Activated CD8-positive, alpha-beta T cell treated with anti-CD3 and anti-CD28 coated beads, Interleukin-2, amount 10 ng/mL, durations not matched to agents 7 days and 5 days (primary cell): Measurements from ENCODE around the gene IFI27. TPM values are rescaled to one million over a fixed set of nuclear protein-coding genes. Genes with fewer than 3 reads are reported as not detected.
A peak's percentile ranks its signal among the peaks of the same experiment; 100 is the strongest.
"Not testable (repeated sequence)": the region's sequence is repeated elsewhere in the genome, so short reads cannot be mapped to it uniquely, and the experiment has no call there.

Experiments used
- ATAC-seq: fragments of 150-1000 bp; cut with Tn5 transposase; one replicate; pipeline ENCODE4 v1.10.0; 2021; ENCODE audit warnings: moderate library complexity
- CTCF ChIA-PET: fragments of 350-600 bp; sonication (Branson Sonifier 250); formaldehyde crosslinking; loops from one replicate; lab custom pipeline; 2021; ENCODE audit warnings: antibody characterized with exemption; lab: Charles Lee
- POLR2A ChIA-PET: fragments of 350-600 bp; sonication (Branson Sonifier 250); formaldehyde crosslinking; loops from one replicate; lab custom pipeline; 2021; ENCODE audit warnings: antibody characterized with exemption; lab: Charles Lee
- DNase-seq: peaks from one replicate; pipeline ENCODE4 v3.0.0-alpha.2; 2020
- H3K27ac Mint-ChIP-seq: one replicate; pipeline ENCODE4 v1.8.0; 2021; ENCODE audit warnings: mild to moderate bottlenecking, mixed read lengths
- H3K27me3 Mint-ChIP-seq: one replicate; pipeline ENCODE4 v1.8.0; 2021; ENCODE audit warnings: low read depth, mixed read lengths
- H3K36me3 Mint-ChIP-seq: one replicate; pipeline ENCODE4 v1.8.0; 2021; ENCODE audit warnings: low read depth, mixed read lengths
- H3K4me1 Mint-ChIP-seq: one replicate; pipeline ENCODE4 v1.8.0; 2021; ENCODE audit warnings: low read depth, mixed read lengths
- H3K4me3 Mint-ChIP-seq: one replicate; pipeline ENCODE4 v1.8.0; 2021; ENCODE audit warnings: mild to moderate bottlenecking, mixed read lengths
- H3K9me3 Mint-ChIP-seq: one replicate; pipeline ENCODE4 v1.8.0; 2022; ENCODE audit warnings: mixed read lengths; ENCODE audit not compliant: insufficient read depth
- total RNA-seq, 2 experiments: library from RNA; stranded (reverse); gene quantifications; one replicate each; pipeline ENCODE4 v1.2.3, GENCODE V29; 2021

The IFI27 gene
- total RNA-seq: 100 to 1,000 TPM; 116 to 129 TPM

GRCh38 chr14:94110552-94111181 is at the start of gene IFI27:
TSS of gene IFI27 (plus strand) at chr14:94110736.
- DNase-seq: no peak
- Mint-ChIP-seq H3K4me1 (peaks cover 40% of the 10 kb centered on the region), H3K4me3 (peak within 1 kb of the TSS; percentile 60), H3K36me3 (peaks cover 10% of the 10 kb centered on the region), H3K27ac (peak within 1 kb of the TSS; percentile 64), H3K27me3 (no peaks in the 10 kb centered on the region), H3K9me3 (no peaks in the 10 kb centered on the region)
- ATAC-seq: no peak
- POLR2A ChIA-PET: no interaction called here
- CTCF ChIA-PET: interaction anchor here (1.1 kb wide), 2 partner anchors 21 to 26 kb away, joined by 3 to 4 read pairs; no protein-coding TSS in a partner anchor

DNA sequence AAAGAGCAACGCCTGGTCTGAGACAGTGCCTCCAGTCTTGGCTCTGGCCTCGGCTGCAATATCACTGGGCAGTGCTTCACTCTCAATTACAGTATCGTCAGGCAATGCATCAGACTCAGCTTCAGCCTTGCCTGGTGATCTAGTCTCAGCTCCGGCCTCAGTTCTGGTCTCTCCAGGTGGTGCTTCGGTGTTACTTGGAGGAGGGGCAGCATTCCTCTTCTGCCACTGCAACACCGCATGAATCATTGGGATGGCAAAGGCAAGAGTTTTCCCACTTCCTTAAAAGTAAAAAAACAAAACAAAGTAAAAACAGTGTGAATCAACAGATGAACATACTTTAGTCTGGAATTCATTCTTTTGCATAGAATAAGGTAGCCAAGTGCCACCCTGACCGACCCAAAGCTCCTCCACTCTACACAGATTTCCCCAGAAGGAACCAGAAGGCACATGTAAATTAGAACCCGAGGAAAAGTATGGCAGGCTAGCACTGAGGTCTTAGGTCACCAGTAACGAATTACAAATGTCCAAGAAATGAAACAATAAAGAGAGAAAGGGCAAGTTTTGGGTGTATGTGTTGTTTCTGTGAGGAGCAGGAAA is 48.1 kb upstream of the IFI27 start:
- ChIA-PET POLR2A (no interaction called here), CTCF (interaction anchor here (1.0 to 1.1 kb wide), 2 partner anchors 70 to 123 kb away, joined by 3 read pairs; no protein-coding TSS in a partner anchor)
- peak overlapping the region; percentile 28 for H3K27ac Mint-ChIP-seq
- no peak for DNase-seq
- ATAC-seq: no peak
- H3K4me3 Mint-ChIP-seq: no peak overlapping the region
- peaks cover 2% of the 10 kb centered on the region for H3K9me3 Mint-ChIP-seq
- H3K4me1 Mint-ChIP-seq: peaks cover 50% of the 10 kb centered on the region
- H3K36me3 Mint-ChIP-seq: peaks cover 76% of the 10 kb centered on the region
- H3K27me3 Mint-ChIP-seq: no peaks in the 10 kb centered on the region

DNA sequence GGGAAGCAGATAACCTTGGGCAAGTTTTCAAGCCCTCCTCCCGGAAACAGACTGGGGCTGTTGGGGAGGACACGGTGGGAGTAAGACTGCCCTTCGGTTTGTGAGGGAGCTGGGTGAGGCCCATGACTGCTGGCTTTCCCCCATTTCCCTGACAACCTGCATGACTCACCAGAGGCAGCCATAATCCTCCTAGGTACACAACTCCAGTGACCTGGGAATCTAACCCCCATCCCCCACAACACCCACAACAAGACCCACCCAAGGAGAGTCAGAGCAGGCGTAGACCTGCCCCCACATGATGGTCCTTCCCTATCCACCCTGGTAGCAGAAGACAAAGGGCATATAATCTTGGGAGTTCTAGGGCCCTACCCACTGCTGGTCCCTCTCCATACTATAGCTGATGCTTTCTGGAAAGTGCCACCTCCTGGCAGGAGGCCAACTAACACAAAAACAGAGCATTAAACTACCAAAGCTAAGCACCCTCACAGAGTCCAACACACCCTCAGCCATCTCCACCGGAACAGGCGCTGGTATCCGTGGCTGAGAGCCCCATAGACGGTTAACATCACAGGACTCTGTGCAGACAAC is 44.4 kb upstream of the IFI27 start:
- Mint-ChIP-seq H3K36me3 (peaks cover 79% of the 10 kb centered on the region), H3K4me3 (no peak overlapping the region), H3K9me3 (peaks cover 31% of the 10 kb centered on the region), H3K27ac (no peak overlapping the region), H3K4me1 (peaks cover 55% of the 10 kb centered on the region), H3K27me3 (no peaks in the 10 kb centered on the region)
- ATAC-seq: no peak
- no peak for DNase-seq
- ChIA-PET POLR2A (no interaction called here), CTCF (interaction anchor here (1.0 to 1.8 kb wide), 3 partner anchors 8 to 30 kb away, joined by 3 to 6 read pairs (median 4); no protein-coding TSS in a partner anchor)

GRCh38 chr14:94072076-94072475 is 38.5 kb upstream of the IFI27 start:
- Mint-ChIP-seq H3K4me1 (peaks cover 51% of the 10 kb centered on the region), H3K36me3 (peaks cover 91% of the 10 kb centered on the region), H3K9me3 (peaks cover 54% of the 10 kb centered on the region)
- H3K27ac Mint-ChIP-seq, H3K4me3 Mint-ChIP-seq, CTCF ChIA-PET, POLR2A ChIA-PET, DNase-seq, H3K27me3 Mint-ChIP-seq, ATAC-seq: not testable (repeated sequence)

GRCh38 chr14:94074534-94074933 is 36.0 kb upstream of the IFI27 start:
- Mint-ChIP-seq H3K4me1 (peaks cover 56% of the 10 kb centered on the region), H3K36me3 (peaks cover 91% of the 10 kb centered on the region), H3K4me3 (no peak overlapping the region), H3K9me3 (peaks cover 32% of the 10 kb centered on the region), H3K27ac (no peak overlapping the region), H3K27me3 (no peaks in the 10 kb centered on the region)
- DNase-seq: no peak
- CTCF ChIA-PET: interaction anchor here (0.8 kb wide), 1 partner anchor 51 kb away, joined by 3 read pairs; no protein-coding TSS in a partner anchor
- POLR2A ChIA-PET: no interaction called here
- ATAC-seq: no peak

DNA sequence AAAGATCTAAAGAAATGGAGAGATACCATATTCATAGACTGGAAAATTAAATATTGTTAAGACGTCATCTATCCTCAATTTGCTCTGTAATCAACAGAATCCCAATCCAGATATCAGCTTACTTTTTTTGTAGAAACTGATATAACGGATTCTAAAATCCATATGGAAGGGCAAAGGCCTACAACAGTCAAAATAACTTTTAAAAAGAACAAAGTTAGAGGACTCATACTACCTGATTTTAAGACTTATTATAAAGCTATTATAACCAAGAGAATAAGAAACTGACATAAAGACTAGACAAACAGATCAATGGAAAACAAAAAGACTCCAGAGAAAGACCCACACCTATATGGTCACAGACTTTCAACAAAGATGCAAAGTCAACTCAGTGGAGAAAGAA is 35.5 kb upstream of the IFI27 start:
- ChIA-PET POLR2A (no interaction called here), CTCF (no interaction called here)
- no peak for ATAC-seq
- H3K27me3 Mint-ChIP-seq: no peaks in the 10 kb centered on the region
- H3K4me3 Mint-ChIP-seq: no peak overlapping the region
- H3K27ac Mint-ChIP-seq: no peak overlapping the region
- H3K4me1 Mint-ChIP-seq: peaks cover 57% of the 10 kb centered on the region
- peaks cover 90% of the 10 kb centered on the region for H3K36me3 Mint-ChIP-seq
- DNase-seq: no peak
- H3K9me3 Mint-ChIP-seq: peaks cover 32% of the 10 kb centered on the region

GRCh38 chr14:94077111-94077821 is 33.3 kb upstream of the IFI27 start:
- H3K9me3 Mint-ChIP-seq: peaks cover 18% of the 10 kb centered on the region
- ATAC-seq (no peak), DNase-seq (no peak)
- no peak overlapping the region for H3K27ac Mint-ChIP-seq
- H3K27me3 Mint-ChIP-seq: no peaks in the 10 kb centered on the region
- peak overlapping the region; percentile 66 for H3K4me3 Mint-ChIP-seq
- ChIA-PET POLR2A (no interaction called here), CTCF (interaction anchor here (1.6 kb wide), 1 partner anchor 55 kb away, joined by 3 read pairs; no protein-coding TSS in a partner anchor)
- H3K4me1 Mint-ChIP-seq: peaks cover 53% of the 10 kb centered on the region
- peaks cover 73% of the 10 kb centered on the region for H3K36me3 Mint-ChIP-seq

GRCh38 chr14:94077823-94078222 is 32.7 kb upstream of the IFI27 start:
- no peak overlapping the region for H3K27ac Mint-ChIP-seq
- peaks cover 16% of the 10 kb centered on the region for H3K9me3 Mint-ChIP-seq
- ChIA-PET CTCF (interaction anchor here (1.6 to 4.9 kb wide), 4 partner anchors 33 to 59 kb away, joined by 3 to 35 read pairs (median 6); no protein-coding TSS in a partner anchor), POLR2A (no interaction called here)
- peaks cover 57% of the 10 kb centered on the region for H3K4me1 Mint-ChIP-seq
- peaks cover 71% of the 10 kb centered on the region for H3K36me3 Mint-ChIP-seq
- H3K4me3 Mint-ChIP-seq: peak overlapping the region; percentile 66
- ATAC-seq (no peak), DNase-seq (no peak)
- no peaks in the 10 kb centered on the region for H3K27me3 Mint-ChIP-seq

GRCh38 chr14:94079891-94080620 is 30.5 kb upstream of the IFI27 start:
- Mint-ChIP-seq H3K27me3 (no peaks in the 10 kb centered on the region), H3K36me3 (peaks cover 66% of the 10 kb centered on the region), H3K9me3 (peaks cover 7% of the 10 kb centered on the region), H3K4me1 (peaks cover 58% of the 10 kb centered on the region), H3K27ac (peak overlapping the region; percentile 99), H3K4me3 (peak overlapping the region; percentile 99)
- POLR2A ChIA-PET: interaction anchor here (0.6 to 2.3 kb wide), 8 partner anchors 13 to 117 kb away, joined by 3 to 8 read pairs (median 4); no protein-coding TSS in a partner anchor
- ATAC-seq: no peak
- peak; percentile 30 for DNase-seq
- CTCF ChIA-PET: interaction anchor here (0.9 to 4.9 kb wide), 12 partner anchors 12 to 143 kb away, joined by 3 to 35 read pairs (median 6); no protein-coding TSS in a partner anchor

GRCh38 chr14:94080621-94081385 is 29.7 kb upstream of the IFI27 start, which contains the start of the genes DDX24 and IFI27L1:
TSS of gene DDX24 (minus strand) at chr14:94081202. CDS start at chr14:94079742, 1,460 bp downstream.
TSS of gene IFI27L1 (plus strand) at chr14:94081310. CDS start at chr14:94096938, 15,628 bp downstream.
- DNase-seq (peak; percentile 98), ATAC-seq (peak; percentile 96)
- H3K4me1 Mint-ChIP-seq: peaks cover 51% of the 10 kb centered on the region
- ChIA-PET CTCF (interaction anchor here (0.9 to 4.9 kb wide), 15 partner anchors 10 to 144 kb away, joined by 3 to 35 read pairs (median 6); partner anchors contain the start of gene IFI27L2), POLR2A (interaction anchor here (0.6 to 2.3 kb wide), 12 partner anchors 13 to 1440 kb away, joined by 3 to 8 read pairs (median 4); no protein-coding TSS in a partner anchor)
- H3K27ac Mint-ChIP-seq: peak within 1 kb of the TSS; percentile 99
- H3K9me3 Mint-ChIP-seq: no peaks in the 10 kb centered on the region
- peaks cover 62% of the 10 kb centered on the region for H3K36me3 Mint-ChIP-seq
- H3K4me3 Mint-ChIP-seq: peak within 1 kb of the TSS; percentile 99
- H3K27me3 Mint-ChIP-seq: no peaks in the 10 kb centered on the region
